Measurements from ENCODE around the gene SULT1C2. TPM values are rescaled to one million over a fixed set of nuclear protein-coding genes. Genes with fewer than 3 reads are reported as not detected.

Gene SULT1C2
- total and polyA plus RNA-seq, 2 of the 4 experiments (the other 2 are of a cell fraction) = 0.09 TPM; not detected in 1

DNA sequence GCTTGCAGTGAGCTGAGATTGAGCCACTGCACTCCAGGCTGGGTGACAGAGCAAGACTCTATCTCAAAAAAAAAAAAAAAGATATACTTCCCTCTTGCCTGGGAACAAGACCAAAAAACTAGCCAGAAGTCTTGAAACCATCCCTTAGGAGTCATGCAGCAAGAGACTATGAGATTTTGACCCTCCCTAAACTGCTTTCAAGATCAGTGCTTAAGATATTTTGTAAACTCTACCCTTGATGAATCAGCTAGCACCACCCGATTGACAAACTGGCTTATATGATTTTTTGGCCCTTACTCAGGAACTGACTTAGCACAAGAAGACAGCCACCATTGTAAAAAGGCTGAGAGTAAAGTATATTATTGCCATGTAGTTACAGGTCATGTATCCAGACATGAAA is 45.1 kb upstream of the SULT1C2 start:
- Histone ChIP-seq H3K27me3 (ENCODE audit: control insufficient read depth, insufficient read depth, low read length) (peaks cover 1% of the 10 kb centered on the region; the same call in 1 of the 2 replicates), H2AK9ac (replicated peaks; ENCODE audit: low read depth, low read length, poor library complexity) (no peak overlapping the region), H3K9ac (ENCODE audit: low read depth, low read length) (no peak overlapping the region), H3K9me1 (ENCODE audit: insufficient read depth, low read length) (no peaks in the 10 kb centered on the region), H3K4me3 (ENCODE audit: insufficient read depth, low read depth, low read length) (no peak overlapping the region), H3K23ac (ENCODE audit: low read depth, low read length) (no peak overlapping the region), H2BK120ac (ENCODE audit: low read depth, low read length) (no peak overlapping the region), H3K4ac (ENCODE audit: low read depth, low read length) (no peak overlapping the region), H2BK20ac (ENCODE audit: low read depth, low read length) (no peak overlapping the region), H2AFZ (replicated peaks; ENCODE audit: low read length, poor library complexity) (no peak overlapping the region), H2AK5ac (ENCODE audit: low read depth, low read length) (no peak overlapping the region), H3K56ac (ENCODE audit: extremely low read depth, insufficient read depth, low read length) (no peak overlapping the region), H3K14ac (replicated peaks; ENCODE audit: low read depth, low read length) (no peak overlapping the region), H4K8ac (ENCODE audit: low read depth in 2 of 2, low read length in 2 of 2) (no peak overlapping the region), H4K20me1 (ENCODE audit: insufficient read depth, low read length) (no peaks in the 10 kb centered on the region), H4K5ac (ENCODE audit: low read depth, low read length) (no peak overlapping the region), H3K18ac (ENCODE audit: low read depth, low read length) (no peak overlapping the region), H3K4me2 (ENCODE audit: low read depth, low read length) (no peak overlapping the region), H2BK15ac (ENCODE audit: low read depth, low read length) (no peak overlapping the region), H3K4me1 (ENCODE audit: control insufficient read depth, insufficient read depth, low read length) (no peaks in the 10 kb centered on the region), H4K91ac (ENCODE audit: insufficient read depth, low read depth, low read length) (no peak overlapping the region), H3K36me3 (ENCODE audit: control insufficient read depth, insufficient read depth, low read length) (no peaks in the 10 kb centered on the region), H3K79me1 (ENCODE audit: low read depth in 1 of 2, low read length in 2 of 2) (no peaks in the 10 kb centered on the region), H2BK5ac (ENCODE audit: low read depth, low read length, poor library complexity, severe bottlenecking) (no peak overlapping the region), H3K9me3 (ENCODE audit: control insufficient read depth, insufficient read depth, low read length) (peaks cover 2% of the 10 kb centered on the region; the same call in 1 of the 2 replicates), H3K27ac (ENCODE audit: insufficient read depth, low read length) (no peak overlapping the region)
- CTCF ChIA-PET = no interaction called here
- dilution Hi-C loops (cut with HindIII; ENCODE audit: low sequenced_read_pairs, unreplicated experiment) = no loop called here
- no TSS peak for BruUV-seq (replicated peaks)
- in situ Hi-C loops (cut with MboI; ENCODE audit: low sequenced_read_pairs) = no loop called here
- intact Hi-C loops (cut with micrococcal nuclease) = no loop called here
- POLR2A ChIA-PET (ENCODE audit: unreplicated experiment) = interaction anchor here (0.7 kb wide), 1 partner anchor 34 kb away, joined by 5 read pairs; no protein-coding TSS in a partner anchor
- no CpG with 5 or more reads among the region's 1 CpG for WGBS, 2 experiments (ENCODE audit: extremely low coverage in 2 of 2, insufficient read length in 1 of 2)
- DNase-seq = no peak
- no peak for ATAC-seq (ENCODE audit: low read depth)
- TF ChIP-seq, protein P1, sequence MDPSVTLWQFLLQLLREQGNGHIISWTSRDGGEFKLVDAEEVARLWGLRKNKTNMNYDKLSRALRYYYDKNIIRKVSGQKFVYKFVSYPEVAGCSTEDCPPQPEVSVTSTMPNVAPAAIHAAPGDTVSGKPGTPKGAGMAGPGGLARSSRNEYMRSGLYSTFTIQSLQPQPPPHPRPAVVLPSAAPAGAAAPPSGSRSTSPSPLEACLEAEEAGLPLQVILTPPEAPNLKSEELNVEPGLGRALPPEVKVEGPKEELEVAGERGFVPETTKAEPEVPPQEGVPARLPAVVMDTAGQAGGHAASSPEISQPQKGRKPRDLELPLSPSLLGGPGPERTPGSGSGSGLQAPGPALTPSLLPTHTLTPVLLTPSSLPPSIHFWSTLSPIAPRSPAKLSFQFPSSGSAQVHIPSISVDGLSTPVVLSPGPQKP (IDR thresholded peaks at IDR 0.05; ENCODE audit: borderline replicate concordance, low read depth, low read length) = no peak
- TF ChIP-seq MXI1 (IDR thresholded peaks at IDR 0.05; ENCODE audit: borderline replicate concordance, low read depth, low read length) (no peak), MAFK (IDR thresholded peaks at IDR 0.05; ENCODE audit: low read depth, low read length) (no peak), CEBPB (IDR thresholded peaks at IDR 0.05; ENCODE audit: low read depth, low read length) (no peak), RCOR1 (IDR thresholded peaks at IDR 0.05; ENCODE audit: insufficient replicate concordance, low read length) (no peak), SMC3 (IDR thresholded peaks at IDR 0.05; ENCODE audit: low read depth, low read length) (no peak), POLR2A (IDR thresholded peaks at IDR 0.05; ENCODE audit: low read depth, low read length) (no peak), CHD1 (IDR thresholded peaks at IDR 0.05; ENCODE audit: low read depth, low read length) (no peak), MAZ (IDR thresholded peaks at IDR 0.05; ENCODE audit: borderline replicate concordance, low read depth, low read length) (no peak), FOS (IDR thresholded peaks at IDR 0.05; ENCODE audit: low read depth, low read length) (no peak), RAD21 (IDR thresholded peaks at IDR 0.05; ENCODE audit: low read length) (no peak), BHLHE40 (IDR thresholded peaks at IDR 0.05; ENCODE audit: low read depth, low read length) (no peak), NFE2L2 (IDR thresholded peaks at IDR 0.05; ENCODE audit: low read depth, low read length) (no peak), RFX5 (IDR thresholded peaks at IDR 0.05; ENCODE audit: low read depth, low read length) (no peak)
- TF ChIP-seq, protein P2, sequence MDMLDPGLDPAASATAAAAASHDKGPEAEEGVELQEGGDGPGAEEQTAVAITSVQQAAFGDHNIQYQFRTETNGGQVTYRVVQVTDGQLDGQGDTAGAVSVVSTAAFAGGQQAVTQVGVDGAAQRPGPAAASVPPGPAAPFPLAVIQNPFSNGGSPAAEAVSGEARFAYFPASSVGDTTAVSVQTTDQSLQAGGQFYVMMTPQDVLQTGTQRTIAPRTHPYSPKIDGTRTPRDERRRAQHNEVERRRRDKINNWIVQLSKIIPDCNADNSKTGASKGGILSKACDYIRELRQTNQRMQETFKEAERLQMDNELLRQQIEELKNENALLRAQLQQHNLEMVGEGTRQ (IDR thresholded peaks at IDR 0.05; ENCODE audit: low read depth, low read length) = no peak
- TF ChIP-seq, protein P3, sequence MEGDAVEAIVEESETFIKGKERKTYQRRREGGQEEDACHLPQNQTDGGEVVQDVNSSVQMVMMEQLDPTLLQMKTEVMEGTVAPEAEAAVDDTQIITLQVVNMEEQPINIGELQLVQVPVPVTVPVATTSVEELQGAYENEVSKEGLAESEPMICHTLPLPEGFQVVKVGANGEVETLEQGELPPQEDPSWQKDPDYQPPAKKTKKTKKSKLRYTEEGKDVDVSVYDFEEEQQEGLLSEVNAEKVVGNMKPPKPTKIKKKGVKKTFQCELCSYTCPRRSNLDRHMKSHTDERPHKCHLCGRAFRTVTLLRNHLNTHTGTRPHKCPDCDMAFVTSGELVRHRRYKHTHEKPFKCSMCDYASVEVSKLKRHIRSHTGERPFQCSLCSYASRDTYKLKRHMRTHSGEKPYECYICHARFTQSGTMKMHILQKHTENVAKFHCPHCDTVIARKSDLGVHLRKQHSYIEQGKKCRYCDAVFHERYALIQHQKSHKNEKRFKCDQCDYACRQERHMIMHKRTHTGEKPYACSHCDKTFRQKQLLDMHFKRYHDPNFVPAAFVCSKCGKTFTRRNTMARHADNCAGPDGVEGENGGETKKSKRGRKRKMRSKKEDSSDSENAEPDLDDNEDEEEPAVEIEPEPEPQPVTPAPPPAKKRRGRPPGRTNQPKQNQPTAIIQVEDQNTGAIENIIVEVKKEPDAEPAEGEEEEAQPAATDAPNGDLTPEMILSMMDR (conservative IDR thresholded peaks at IDR 0.05; ENCODE audit: low read depth, low read length) = no peak
